Measurements from ENCODE around the gene UBR3. TPM values are rescaled to one million over a fixed set of nuclear protein-coding genes. Genes with fewer than 3 reads are reported as not detected.
A peak's percentile ranks its signal among the peaks of the same experiment; 100 is the strongest.

The UBR3 gene
- total and polyA plus RNA-seq, 3 experiments from 2014 or later = 8.5 to 22.1 (median 21.9) TPM

DNA sequence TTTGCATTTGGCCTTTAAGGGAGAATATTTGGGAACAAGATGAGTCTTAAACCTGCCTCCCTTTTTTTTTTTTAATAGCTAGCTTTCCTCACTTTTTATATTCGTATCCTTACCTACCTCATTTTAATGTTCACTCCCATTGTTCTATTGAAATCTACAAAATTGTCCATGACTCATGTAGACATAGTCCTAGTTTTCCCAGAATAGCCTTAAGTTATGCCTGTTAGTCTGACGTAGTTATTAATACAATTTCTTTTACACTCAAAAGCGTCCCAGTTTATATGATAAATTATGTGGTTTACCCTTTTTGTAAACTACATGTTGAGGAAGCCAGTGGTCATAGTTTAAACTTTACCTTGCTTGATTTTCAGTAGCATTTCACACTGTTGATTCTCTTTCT, 73.4 kb downstream of the UBR3 start:
- H3K27ac Mint-ChIP-seq = no peak overlapping the region
- Histone ChIP-seq H3K27ac (ENCODE audit: low read depth, low read length) (no peak overlapping the region), H3K4me1 (ENCODE audit: insufficient read depth, low read length) (no peaks in the 10 kb centered on the region), H3K4me3 (ENCODE audit: low read length) (no peak overlapping the region), H3K36me3 (ENCODE audit: insufficient read depth, low read length) (peaks cover 8% of the 10 kb centered on the region), H3K9me3 (ENCODE audit: low read length) (no peaks in the 10 kb centered on the region), H3K27me3 (ENCODE audit: insufficient read depth, low read length, poor library complexity, severe bottlenecking) (no peaks in the 10 kb centered on the region)
- no peak overlapping the region for H3K4me3 Mint-ChIP-seq
- peaks cover 1 to 43% (median 16%) of the 10 kb centered on the region in 3 donors for H3K36me3 Mint-ChIP-seq
- H3K4me1 Mint-ChIP-seq = peaks cover 0 to 13% (median 0%) of the 10 kb centered on the region in 3 donors
- H3K27me3 Mint-ChIP-seq = no peaks in the 10 kb centered on the region
- ChIA-PET CTCF (no interaction called here), POLR2A (no interaction called here)
- H3K9me3 Mint-ChIP-seq = no peaks in the 10 kb centered on the region
- no peak for DNase-seq

DNA sequence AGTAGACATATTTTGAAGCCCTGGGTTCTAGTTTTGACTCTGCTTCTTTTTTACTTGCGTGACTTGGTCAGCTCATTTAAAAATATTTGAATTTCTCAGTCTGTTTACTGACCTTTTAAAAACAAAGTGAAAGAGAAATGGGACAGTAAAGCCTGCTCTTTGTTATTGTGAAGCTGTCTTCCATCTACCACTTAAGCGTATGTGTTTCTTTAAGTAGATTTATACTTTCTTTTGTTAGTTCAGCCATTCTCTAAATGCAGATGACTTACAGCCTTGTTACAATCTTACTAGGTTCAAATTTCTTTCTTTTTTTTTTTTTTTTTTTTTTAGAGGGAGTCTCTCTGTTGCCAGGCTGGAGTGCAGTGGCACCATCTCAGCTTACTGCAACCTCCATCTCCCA, 79.5 kb downstream of the UBR3 start:
- H3K9me3 Mint-ChIP-seq = no peaks in the 10 kb centered on the region
- no peak for DNase-seq

DNA sequence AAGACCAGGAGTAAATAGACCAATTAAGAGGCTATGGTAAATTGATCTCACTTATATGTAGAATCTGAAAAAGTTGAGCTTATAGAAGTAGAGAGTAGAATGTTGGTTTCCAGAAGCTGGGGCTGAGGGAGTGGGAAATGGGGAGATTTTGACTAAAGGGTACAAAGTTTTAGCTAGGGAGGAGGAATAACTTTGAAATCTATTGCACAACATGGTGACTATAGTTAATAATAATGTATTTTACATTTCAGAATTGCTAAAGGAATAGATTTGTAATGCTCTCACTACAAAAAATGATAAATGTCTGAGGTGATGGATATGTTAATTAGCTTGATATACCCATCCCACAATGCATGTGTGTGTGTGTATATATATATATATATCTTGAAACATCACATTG, 82.1 kb downstream of the UBR3 start:
- Mint-ChIP-seq H3K27me3 (no peaks in the 10 kb centered on the region), H3K4me3 (no peak overlapping the region), H3K9me3 (no peaks in the 10 kb centered on the region), H3K36me3 (peaks cover 3 to 51% (median 12%) of the 10 kb centered on the region in 3 donors), H3K27ac (peak overlapping the region in 1 of 8 donors; percentile 3), H3K4me1 (peaks cover 0 to 7% (median 5%) of the 10 kb centered on the region in 3 donors)
- Histone ChIP-seq H3K27me3 (ENCODE audit: insufficient read depth, low read length, poor library complexity, severe bottlenecking) (no peaks in the 10 kb centered on the region), H3K4me3 (ENCODE audit: low read length) (no peak overlapping the region), H3K36me3 (ENCODE audit: insufficient read depth, low read length) (no peaks in the 10 kb centered on the region), H3K27ac (ENCODE audit: low read depth, low read length) (no peak overlapping the region), H3K9me3 (ENCODE audit: low read length) (no peaks in the 10 kb centered on the region), H3K4me1 (ENCODE audit: insufficient read depth, low read length) (no peaks in the 10 kb centered on the region)
- POLR2A ChIA-PET = no interaction called here
- no peak for DNase-seq
- CTCF ChIA-PET = no interaction called here

More for the DNA sequence above, 79.5 kb downstream of the UBR3 start:
- no peak overlapping the region for H3K27ac Mint-ChIP-seq
- H3K4me3 Mint-ChIP-seq = no peak overlapping the region
- H3K4me3 ChIP-seq (ENCODE audit: low read length) = no peak overlapping the region
- H3K4me1 ChIP-seq (ENCODE audit: insufficient read depth, low read length) = no peaks in the 10 kb centered on the region
- no peaks in the 10 kb centered on the region for H3K27me3 ChIP-seq (ENCODE audit: insufficient read depth, low read length, poor library complexity, severe bottlenecking)
- CTCF ChIA-PET = interaction anchor here (1.1 kb wide), 1 partner anchor 119 kb away, joined by 3 read pairs; no protein-coding TSS in a partner anchor
- H3K27me3 Mint-ChIP-seq = no peaks in the 10 kb centered on the region
- no peaks in the 10 kb centered on the region for H3K36me3 ChIP-seq (ENCODE audit: insufficient read depth, low read length)
- H3K36me3 Mint-ChIP-seq = peaks cover 0 to 51% (median 20%) of the 10 kb centered on the region in 3 donors
- POLR2A ChIA-PET = no interaction called here
- H3K4me1 Mint-ChIP-seq = peaks cover 0 to 7% (median 5%) of the 10 kb centered on the region in 3 donors
- H3K9me3 ChIP-seq (ENCODE audit: low read length) = no peaks in the 10 kb centered on the region
- H3K27ac ChIP-seq (ENCODE audit: low read depth, low read length) = no peak overlapping the region

DNA sequence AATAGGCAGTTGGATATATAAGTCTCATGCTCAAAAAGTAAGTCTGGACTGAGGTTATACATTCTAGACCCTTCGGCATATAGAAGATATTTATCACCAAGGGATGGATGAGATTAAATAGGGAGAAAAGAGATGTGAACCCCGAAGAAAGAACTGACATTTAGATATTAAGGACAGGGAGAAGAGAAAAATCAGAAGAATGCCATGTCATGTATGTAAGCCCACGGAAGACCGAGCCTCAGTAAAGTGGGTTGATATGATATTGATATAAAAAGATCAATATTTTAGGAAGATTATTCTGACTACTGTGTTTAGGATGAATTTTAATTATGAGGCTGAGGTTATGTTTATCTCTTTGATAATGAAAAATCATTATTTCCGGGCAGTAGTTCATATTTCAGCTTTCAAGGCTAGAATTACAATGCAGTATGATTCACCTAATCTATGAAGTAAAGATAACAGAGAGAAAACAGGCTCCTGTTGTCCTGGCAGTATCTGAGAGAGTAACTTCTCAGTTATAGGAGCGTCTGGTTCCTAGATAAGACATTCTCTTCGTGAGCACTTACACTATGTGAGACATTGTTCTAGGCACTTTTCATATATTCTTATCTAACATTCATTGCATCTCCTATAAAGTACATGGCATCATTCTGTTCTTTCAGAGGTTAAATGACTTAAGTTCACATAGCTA, 83.0 kb downstream of the UBR3 start:
- H3K9me3 ChIP-seq (ENCODE audit: low read length) = no peaks in the 10 kb centered on the region
- Mint-ChIP-seq H3K4me1 (peaks cover 0 to 7% (median 5%) of the 10 kb centered on the region in 3 donors), H3K4me3 (no peak overlapping the region), H3K27me3 (no peaks in the 10 kb centered on the region), H3K27ac (peak overlapping the region in 3 of 8 donors; percentile 3 to 15 (median 7)), H3K36me3 (peaks cover 5 to 58% (median 12%) of the 10 kb centered on the region in 3 donors), H3K9me3 (no peaks in the 10 kb centered on the region)
- POLR2A ChIA-PET = no interaction called here
- H3K27me3 ChIP-seq (ENCODE audit: insufficient read depth, low read length, poor library complexity, severe bottlenecking) = no peaks in the 10 kb centered on the region
- no peaks in the 10 kb centered on the region for H3K36me3 ChIP-seq (ENCODE audit: insufficient read depth, low read length)
- no peak for DNase-seq
- H3K27ac ChIP-seq (ENCODE audit: low read depth, low read length) = no peak overlapping the region
- no peak overlapping the region for H3K4me3 ChIP-seq (ENCODE audit: low read length)
- CTCF ChIA-PET = no interaction called here
- H3K4me1 ChIP-seq (ENCODE audit: insufficient read depth, low read length) = no peaks in the 10 kb centered on the region

DNA sequence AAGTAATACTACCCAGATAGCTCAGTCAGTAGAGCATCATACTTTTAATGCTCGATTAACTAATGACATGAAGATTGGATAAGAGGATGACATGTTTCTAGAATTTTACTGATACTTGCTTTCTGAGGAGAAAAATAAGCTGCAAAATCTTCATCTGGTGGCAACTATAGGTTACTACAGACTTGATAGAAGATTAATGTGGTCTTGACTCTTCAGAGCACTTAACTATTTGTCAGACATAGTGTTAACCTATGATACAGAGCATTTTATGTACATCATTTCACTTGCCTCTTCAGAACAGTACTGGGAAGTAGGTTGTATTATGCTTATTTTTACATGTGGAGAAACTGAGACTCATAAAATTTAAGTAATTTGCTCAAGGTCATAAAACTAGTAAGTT, 83.9 kb downstream of the UBR3 start:
- Histone ChIP-seq H3K4me3 (ENCODE audit: low read length) (no peak overlapping the region), H3K4me1 (ENCODE audit: insufficient read depth, low read length) (no peaks in the 10 kb centered on the region), H3K27ac (ENCODE audit: low read depth, low read length) (no peak overlapping the region), H3K36me3 (ENCODE audit: insufficient read depth, low read length) (no peaks in the 10 kb centered on the region), H3K9me3 (ENCODE audit: low read length) (no peaks in the 10 kb centered on the region), H3K27me3 (ENCODE audit: insufficient read depth, low read length, poor library complexity, severe bottlenecking) (no peaks in the 10 kb centered on the region)
- no peak for DNase-seq
- peaks cover 5 to 61% (median 12%) of the 10 kb centered on the region in 3 donors for H3K36me3 Mint-ChIP-seq
- CTCF ChIA-PET = no interaction called here
- no peaks in the 10 kb centered on the region for H3K27me3 Mint-ChIP-seq
- H3K9me3 Mint-ChIP-seq = no peaks in the 10 kb centered on the region
- H3K27ac Mint-ChIP-seq = peak overlapping the region in 1 of 8 donors; percentile 4
- H3K4me3 Mint-ChIP-seq = no peak overlapping the region
- H3K4me1 Mint-ChIP-seq = peaks cover 0 to 7% (median 5%) of the 10 kb centered on the region in 3 donors
- POLR2A ChIA-PET = no interaction called here

DNA sequence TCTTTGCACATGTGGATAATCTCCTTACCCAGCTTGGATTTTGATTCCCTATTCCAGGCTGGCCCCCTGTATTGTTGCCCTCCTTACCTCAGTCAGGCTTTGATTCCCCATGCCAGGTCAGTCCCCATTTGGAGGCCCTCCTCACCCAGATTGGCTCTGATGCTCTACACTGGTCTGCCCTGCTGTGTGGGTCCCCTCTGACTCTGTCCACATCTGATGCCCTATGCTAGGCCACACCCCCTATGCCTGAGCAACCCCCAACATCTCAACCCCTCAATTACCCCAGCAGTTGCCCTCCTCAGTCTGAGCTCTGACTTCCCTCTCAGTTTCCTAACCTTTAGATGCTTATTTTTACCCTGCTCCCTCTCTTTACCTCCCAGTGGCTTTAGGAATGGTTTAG, 89.4 kb downstream of the UBR3 start:
- peaks cover 5 to 53% (median 13%) of the 10 kb centered on the region in 3 donors for H3K36me3 Mint-ChIP-seq
- no peaks in the 10 kb centered on the region for H3K36me3 ChIP-seq (ENCODE audit: insufficient read depth, low read length)
- no peaks in the 10 kb centered on the region for H3K4me1 ChIP-seq (ENCODE audit: insufficient read depth, low read length)
- CTCF ChIA-PET = no interaction called here
- no peaks in the 10 kb centered on the region for H3K4me1 Mint-ChIP-seq
- H3K27me3 Mint-ChIP-seq = no peaks in the 10 kb centered on the region
- H3K27ac ChIP-seq (ENCODE audit: low read depth, low read length) = no peak overlapping the region
- H3K27ac Mint-ChIP-seq = peak overlapping the region in 3 of 8 donors; percentile 13 to 38 (median 32)
- H3K9me3 ChIP-seq (ENCODE audit: low read length) = no peaks in the 10 kb centered on the region
- no peak overlapping the region for H3K4me3 Mint-ChIP-seq
- no peaks in the 10 kb centered on the region for H3K9me3 Mint-ChIP-seq
- no peak overlapping the region for H3K4me3 ChIP-seq (ENCODE audit: low read length)
- H3K27me3 ChIP-seq (ENCODE audit: insufficient read depth, low read length, poor library complexity, severe bottlenecking) = no peaks in the 10 kb centered on the region
- POLR2A ChIA-PET = no interaction called here
- DNase-seq = no peak

DNA sequence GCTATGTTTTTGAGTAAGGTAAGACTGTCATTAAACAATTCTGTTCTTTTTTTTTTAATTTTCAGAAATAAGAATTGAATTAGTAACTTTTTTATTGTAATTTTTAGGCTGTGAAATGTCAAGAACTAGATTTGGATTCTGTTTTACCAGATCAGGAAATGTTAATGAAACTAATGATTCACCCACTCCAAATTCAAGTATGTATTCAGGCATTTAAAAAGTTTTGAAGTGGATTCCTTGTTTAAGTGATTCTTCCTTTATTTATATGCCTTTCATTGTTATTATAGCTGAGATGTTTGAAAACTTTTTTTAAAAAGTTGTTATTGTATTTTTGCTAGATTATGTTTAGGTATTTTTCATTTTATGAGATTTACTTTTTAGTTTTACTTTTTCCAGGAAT, 96.7 kb downstream of the UBR3 start:
- no peaks in the 10 kb centered on the region for H3K9me3 Mint-ChIP-seq
- H3K36me3 ChIP-seq (ENCODE audit: insufficient read depth, low read length) = peaks cover 3% of the 10 kb centered on the region
- H3K4me3 Mint-ChIP-seq = no peak overlapping the region
- H3K27ac Mint-ChIP-seq = peak overlapping the region in 3 of 8 donors; percentile 15 to 61 (median 54)
- H3K9me3 ChIP-seq (ENCODE audit: low read length) = no peaks in the 10 kb centered on the region
- no peaks in the 10 kb centered on the region for H3K4me1 Mint-ChIP-seq
- POLR2A ChIA-PET = no interaction called here
- no peak for DNase-seq
- no peaks in the 10 kb centered on the region for H3K27me3 ChIP-seq (ENCODE audit: insufficient read depth, low read length, poor library complexity, severe bottlenecking)
- no peak overlapping the region for H3K4me3 ChIP-seq (ENCODE audit: low read length)
- no peaks in the 10 kb centered on the region for H3K27me3 Mint-ChIP-seq
- H3K36me3 Mint-ChIP-seq = peaks cover 0 to 33% (median 10%) of the 10 kb centered on the region in 3 donors
- no peak overlapping the region for H3K27ac ChIP-seq (ENCODE audit: low read depth, low read length)
- CTCF ChIA-PET = no interaction called here
- H3K4me1 ChIP-seq (ENCODE audit: insufficient read depth, low read length) = no peaks in the 10 kb centered on the region

DNA sequence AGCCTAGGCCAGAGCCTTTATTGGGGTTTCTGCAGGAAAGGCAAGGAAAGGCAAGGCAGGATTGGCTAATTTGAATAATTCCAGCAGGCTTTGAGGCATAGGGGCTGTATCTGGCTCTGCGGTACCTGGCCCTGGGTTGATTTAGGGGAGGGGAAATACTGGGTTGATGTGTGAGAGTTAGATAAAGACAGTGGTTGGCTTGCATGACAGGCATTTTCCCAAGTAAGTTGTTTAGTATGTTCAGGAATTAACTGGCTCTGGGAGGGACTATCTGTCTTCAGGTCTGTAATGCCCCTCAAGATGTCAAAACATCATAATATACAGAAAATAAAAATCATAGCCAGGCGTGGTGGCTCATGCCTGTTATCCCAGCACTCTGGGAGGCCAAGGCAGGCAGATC, 98.7 kb downstream of the UBR3 start:
- Mint-ChIP-seq H3K27me3 (no peaks in the 10 kb centered on the region), H3K27ac (peak overlapping the region in 3 of 8 donors; percentile 0 to 85 (median 75)), H3K4me1 (no peaks in the 10 kb centered on the region), H3K9me3 (no peaks in the 10 kb centered on the region), H3K4me3 (no peak overlapping the region), H3K36me3 (peaks cover 0 to 37% (median 12%) of the 10 kb centered on the region in 3 donors)
- Histone ChIP-seq H3K27ac (ENCODE audit: low read depth, low read length) (no peak overlapping the region), H3K4me1 (ENCODE audit: insufficient read depth, low read length) (no peaks in the 10 kb centered on the region), H3K27me3 (ENCODE audit: insufficient read depth, low read length, poor library complexity, severe bottlenecking) (no peaks in the 10 kb centered on the region), H3K4me3 (ENCODE audit: low read length) (no peak overlapping the region), H3K36me3 (ENCODE audit: insufficient read depth, low read length) (peaks cover 8% of the 10 kb centered on the region), H3K9me3 (ENCODE audit: low read length) (no peaks in the 10 kb centered on the region)
- ChIA-PET CTCF (no interaction called here), POLR2A (no interaction called here)
- DNase-seq = no peak
